ENCODE data around the gene LRRC8B. TPM values are rescaled to one million over a fixed set of nuclear protein-coding genes. Genes with fewer than 3 reads are reported as not detected.

Gene LRRC8B
- total RNA-seq, 4 donors from 2014 or later = 3.3 to 9.2 (median 4.1) TPM

DNA sequence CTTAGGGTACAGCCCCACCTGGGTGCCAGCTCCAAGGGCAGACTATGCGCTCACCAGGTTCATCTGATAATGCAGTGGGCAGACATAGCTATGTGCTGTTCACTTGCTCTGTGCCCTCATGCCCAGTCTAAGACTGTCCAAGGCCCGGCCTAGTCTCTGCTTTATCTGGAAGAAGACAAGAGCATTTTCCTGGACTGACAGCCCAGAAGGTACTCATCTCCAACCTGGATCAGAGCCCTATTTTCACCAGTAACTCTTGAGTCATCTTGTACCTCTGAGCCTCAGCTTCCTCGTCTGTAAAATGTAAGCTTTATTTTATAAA is 79.7 kb downstream of the LRRC8B start:
- H3K36me3 ChIP-seq = no peaks in the 10 kb centered on the region
- TF ChIP-seq, protein P1, sequence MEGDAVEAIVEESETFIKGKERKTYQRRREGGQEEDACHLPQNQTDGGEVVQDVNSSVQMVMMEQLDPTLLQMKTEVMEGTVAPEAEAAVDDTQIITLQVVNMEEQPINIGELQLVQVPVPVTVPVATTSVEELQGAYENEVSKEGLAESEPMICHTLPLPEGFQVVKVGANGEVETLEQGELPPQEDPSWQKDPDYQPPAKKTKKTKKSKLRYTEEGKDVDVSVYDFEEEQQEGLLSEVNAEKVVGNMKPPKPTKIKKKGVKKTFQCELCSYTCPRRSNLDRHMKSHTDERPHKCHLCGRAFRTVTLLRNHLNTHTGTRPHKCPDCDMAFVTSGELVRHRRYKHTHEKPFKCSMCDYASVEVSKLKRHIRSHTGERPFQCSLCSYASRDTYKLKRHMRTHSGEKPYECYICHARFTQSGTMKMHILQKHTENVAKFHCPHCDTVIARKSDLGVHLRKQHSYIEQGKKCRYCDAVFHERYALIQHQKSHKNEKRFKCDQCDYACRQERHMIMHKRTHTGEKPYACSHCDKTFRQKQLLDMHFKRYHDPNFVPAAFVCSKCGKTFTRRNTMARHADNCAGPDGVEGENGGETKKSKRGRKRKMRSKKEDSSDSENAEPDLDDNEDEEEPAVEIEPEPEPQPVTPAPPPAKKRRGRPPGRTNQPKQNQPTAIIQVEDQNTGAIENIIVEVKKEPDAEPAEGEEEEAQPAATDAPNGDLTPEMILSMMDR (IDR thresholded peaks at IDR 0.05) = no peak
- no peak for TF ChIP-seq POLR2A (IDR thresholded peaks at IDR 0.05; ENCODE audit: low read depth)
- no peak for TF ChIP-seq EP300 (IDR thresholded peaks at IDR 0.05)
- no peak for TF ChIP-seq POLR2AphosphoS5 (IDR thresholded peaks at IDR 0.05)
- peaks cover 20 to 27% (median 24%) of the 10 kb centered on the region in 4 donors for H3K4me1 ChIP-seq
- DNase-seq (ENCODE audit: extremely low spot score) = no peak
- no peak overlapping the region for H3K4me3 ChIP-seq
- WGBS = 71% methylated on average over 3 of the region's 3 CpGs
- intact Hi-C loops (cut with DNase I) = no loop called here
- H3K27me3 ChIP-seq = no peaks in the 10 kb centered on the region
- H3K27ac ChIP-seq (replicated peaks in 1 of 4) = no peak overlapping the region
- H3K9me3 ChIP-seq = no peaks in the 10 kb centered on the region

DNA sequence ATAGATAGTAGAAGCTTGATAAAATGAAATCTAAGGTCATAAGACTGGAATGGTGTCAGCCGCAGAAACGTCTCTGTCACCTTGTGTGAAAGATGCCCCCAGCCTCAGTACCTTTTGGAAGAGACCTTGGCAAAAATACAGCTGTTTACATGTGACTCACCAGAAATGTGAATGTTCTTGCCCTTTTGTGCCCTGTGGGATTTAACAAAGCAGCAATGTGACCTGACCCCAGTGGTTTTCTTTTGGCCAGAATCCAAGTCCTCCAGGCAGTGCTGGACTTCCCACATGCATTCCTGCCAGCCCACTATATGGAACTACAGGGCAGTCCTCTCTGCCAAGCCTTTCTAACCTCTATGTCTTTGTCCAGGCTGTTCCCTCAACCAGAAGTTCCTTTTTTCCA is 81.1 kb downstream of the LRRC8B start:
- H3K36me3 ChIP-seq = no peaks in the 10 kb centered on the region
- WGBS = 73% methylated on average over 2 of the region's 2 CpGs
- no peaks in the 10 kb centered on the region for H3K27me3 ChIP-seq
- H3K27ac ChIP-seq (replicated peaks in 1 of 4) = no peak overlapping the region
- peaks cover 25 to 31% (median 26%) of the 10 kb centered on the region in 4 donors for H3K4me1 ChIP-seq
- no peak overlapping the region for H3K4me3 ChIP-seq
- DNase-seq (ENCODE audit: extremely low spot score) = no peak
- intact Hi-C loops (cut with DNase I) = no loop called here
- H3K9me3 ChIP-seq = no peaks in the 10 kb centered on the region
- TF ChIP-seq POLR2AphosphoS5 (IDR thresholded peaks at IDR 0.05) (no peak), EP300 (IDR thresholded peaks at IDR 0.05) (no peak), POLR2A (IDR thresholded peaks at IDR 0.05; ENCODE audit: low read depth) (no peak)
- TF ChIP-seq, protein P1 (IDR thresholded peaks at IDR 0.05) = no peak

DNA sequence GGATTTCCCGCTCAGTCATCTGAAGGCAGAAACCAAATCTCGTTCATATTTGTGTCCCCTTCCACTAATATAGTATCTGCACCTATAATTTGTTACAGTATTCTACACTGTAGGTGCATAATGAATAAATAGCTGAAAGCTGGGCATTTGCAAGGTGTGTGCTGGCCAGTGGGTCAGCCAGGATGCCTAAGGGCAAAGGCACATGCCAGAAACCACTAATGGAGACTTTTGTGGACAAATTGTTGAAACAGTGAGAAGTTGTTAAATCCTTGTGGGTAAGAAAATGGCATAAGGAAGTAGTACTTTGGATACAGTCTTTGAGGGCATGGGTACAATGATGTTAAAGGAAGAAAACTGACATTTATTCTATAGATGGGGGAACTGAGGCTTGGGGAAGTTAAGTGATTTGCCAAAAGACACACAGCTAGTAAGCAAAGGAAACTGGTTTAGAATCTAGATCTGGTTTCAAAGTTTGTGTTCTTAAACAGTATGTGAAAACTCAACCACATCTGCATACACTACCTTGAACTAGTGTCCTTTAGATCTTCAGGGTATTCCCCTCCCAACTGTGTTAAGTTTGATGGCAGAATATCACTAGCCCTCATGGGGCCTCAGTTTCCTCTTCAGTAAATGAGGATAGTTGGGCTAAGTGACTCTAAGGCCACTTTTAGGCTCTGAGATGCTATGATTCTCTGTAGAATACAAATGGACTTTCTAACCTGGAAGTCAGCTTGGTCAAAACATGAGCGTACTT is 81.8 kb downstream of the LRRC8B start:
- Histone ChIP-seq H3K9me3 (no peaks in the 10 kb centered on the region), H3K27ac (replicated peaks in 1 of 4) (peak overlapping the region in 2 of 4 donors; percentile 34 to 35), H3K27me3 (no peaks in the 10 kb centered on the region), H3K36me3 (no peaks in the 10 kb centered on the region), H3K4me3 (no peak overlapping the region), H3K4me1 (peaks cover 25 to 31% (median 26%) of the 10 kb centered on the region in 4 donors)
- WGBS = 100% methylated on average over 3 of the region's 3 CpGs
- intact Hi-C loops (cut with DNase I) = no loop called here
- TF ChIP-seq POLR2A (IDR thresholded peaks at IDR 0.05; ENCODE audit: low read depth) (no peak), EP300 (IDR thresholded peaks at IDR 0.05) (no peak), POLR2AphosphoS5 (IDR thresholded peaks at IDR 0.05) (no peak)
- TF ChIP-seq, protein P1 (IDR thresholded peaks at IDR 0.05) = no peak
- DNase-seq (ENCODE audit: extremely low spot score) = no peak

DNA sequence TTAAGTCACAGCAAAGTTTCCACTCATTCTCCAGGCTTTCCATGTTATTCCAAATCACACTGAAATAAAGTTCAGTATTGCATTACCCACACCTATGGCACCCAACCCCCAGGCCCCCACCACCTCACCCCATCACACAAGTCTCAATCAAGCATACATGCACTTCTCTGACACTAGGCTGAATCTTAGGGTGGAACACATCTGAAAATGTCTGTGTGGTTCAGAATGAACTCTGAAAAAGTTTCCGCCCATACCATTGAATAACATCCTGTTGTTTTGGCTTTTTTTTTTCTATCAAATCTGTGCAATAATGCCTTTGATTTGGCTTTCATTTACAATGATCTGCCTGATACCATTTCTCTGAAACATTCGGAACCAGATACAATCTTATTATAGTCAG is 82.5 kb downstream of the LRRC8B start:
- H3K4me3 ChIP-seq = no peak overlapping the region
- no peaks in the 10 kb centered on the region for H3K27me3 ChIP-seq
- no peaks in the 10 kb centered on the region for H3K36me3 ChIP-seq
- 73% methylated on average over 2 of the region's 2 CpGs for WGBS
- no peak for DNase-seq (ENCODE audit: extremely low spot score)
- intact Hi-C loops (cut with DNase I) = no loop called here
- peaks cover 25 to 31% (median 26%) of the 10 kb centered on the region in 4 donors for H3K4me1 ChIP-seq
- H3K27ac ChIP-seq (replicated peaks in 1 of 4) = peak overlapping the region in 3 of 4 donors; percentile 5 to 35 (median 34)
- H3K9me3 ChIP-seq = no peaks in the 10 kb centered on the region
- TF ChIP-seq EP300 (IDR thresholded peaks at IDR 0.05) (no peak), POLR2AphosphoS5 (IDR thresholded peaks at IDR 0.05) (no peak), POLR2A (IDR thresholded peaks at IDR 0.05; ENCODE audit: low read depth) (no peak)
- TF ChIP-seq, protein P1 (IDR thresholded peaks at IDR 0.05) = no peak
